Fibroblast of mammary gland (primary cell): Measurements from ENCODE around the gene DHODH.
"Not testable (repeated sequence)": the region's sequence is repeated elsewhere in the genome, so short reads cannot be mapped to it uniquely, and the experiment has no call there.

ENCODE experiments used
- DNase-seq: peaks from one replicate; pipeline ENCODE4 v3.0.0-alpha.2; 2010; ENCODE audit warnings: low read depth
- H3K4me3 ChIP-seq: 2 replicates; pipeline ENCODE4 v1.5.1; 2011; ENCODE audit warnings: low read depth, mild to moderate bottlenecking, low read length, moderate library complexity; ENCODE audit not compliant: control insufficient read depth
- TF ChIP-seq, protein P1 (sequence below): conservative IDR thresholded peaks from 2 replicates; pipeline ENCODE4 v1.5.1; 2011; ENCODE audit warnings: low read depth, low read length, inconsistent platforms; ENCODE audit not compliant: control insufficient read depth, insufficient read depth

DHODH gene

DNA sequence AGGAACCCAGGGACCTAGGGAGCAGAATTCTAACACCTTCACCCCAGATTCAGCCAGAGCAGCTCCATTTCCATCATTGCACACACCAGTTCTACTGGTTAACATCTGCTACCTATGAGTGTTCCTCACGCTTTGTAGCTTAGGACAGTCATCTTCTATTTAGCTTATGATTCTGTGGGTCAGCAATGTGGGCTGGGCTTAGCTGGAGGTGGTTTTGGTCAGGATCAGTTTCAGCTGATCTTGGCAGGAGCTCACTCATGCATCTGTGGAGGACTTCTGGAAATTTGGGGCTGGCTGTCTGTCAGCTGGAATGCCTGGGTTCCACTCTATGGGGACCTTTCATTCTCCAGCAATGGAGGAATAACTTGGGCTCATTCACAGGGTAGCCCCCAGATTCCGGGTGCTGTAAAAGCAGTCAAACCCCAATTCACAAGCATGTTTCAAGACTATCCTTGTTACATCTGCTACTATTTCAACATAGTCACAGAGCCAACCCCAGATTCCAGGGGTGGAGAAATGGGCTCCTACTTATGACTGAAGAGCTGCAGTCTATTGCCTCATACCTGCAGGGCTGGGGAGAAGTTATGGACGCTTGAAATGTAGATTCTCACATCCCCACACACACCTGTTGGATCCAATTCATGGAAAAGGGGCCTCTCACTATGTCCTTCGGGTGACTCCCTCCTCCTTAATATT, 42.4 kb downstream of the DHODH start:
- peak; percentile 54 for DNase-seq
- TF ChIP-seq, protein P1, sequence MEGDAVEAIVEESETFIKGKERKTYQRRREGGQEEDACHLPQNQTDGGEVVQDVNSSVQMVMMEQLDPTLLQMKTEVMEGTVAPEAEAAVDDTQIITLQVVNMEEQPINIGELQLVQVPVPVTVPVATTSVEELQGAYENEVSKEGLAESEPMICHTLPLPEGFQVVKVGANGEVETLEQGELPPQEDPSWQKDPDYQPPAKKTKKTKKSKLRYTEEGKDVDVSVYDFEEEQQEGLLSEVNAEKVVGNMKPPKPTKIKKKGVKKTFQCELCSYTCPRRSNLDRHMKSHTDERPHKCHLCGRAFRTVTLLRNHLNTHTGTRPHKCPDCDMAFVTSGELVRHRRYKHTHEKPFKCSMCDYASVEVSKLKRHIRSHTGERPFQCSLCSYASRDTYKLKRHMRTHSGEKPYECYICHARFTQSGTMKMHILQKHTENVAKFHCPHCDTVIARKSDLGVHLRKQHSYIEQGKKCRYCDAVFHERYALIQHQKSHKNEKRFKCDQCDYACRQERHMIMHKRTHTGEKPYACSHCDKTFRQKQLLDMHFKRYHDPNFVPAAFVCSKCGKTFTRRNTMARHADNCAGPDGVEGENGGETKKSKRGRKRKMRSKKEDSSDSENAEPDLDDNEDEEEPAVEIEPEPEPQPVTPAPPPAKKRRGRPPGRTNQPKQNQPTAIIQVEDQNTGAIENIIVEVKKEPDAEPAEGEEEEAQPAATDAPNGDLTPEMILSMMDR = no peak
- no peak overlapping the region for H3K4me3 ChIP-seq

DNA sequence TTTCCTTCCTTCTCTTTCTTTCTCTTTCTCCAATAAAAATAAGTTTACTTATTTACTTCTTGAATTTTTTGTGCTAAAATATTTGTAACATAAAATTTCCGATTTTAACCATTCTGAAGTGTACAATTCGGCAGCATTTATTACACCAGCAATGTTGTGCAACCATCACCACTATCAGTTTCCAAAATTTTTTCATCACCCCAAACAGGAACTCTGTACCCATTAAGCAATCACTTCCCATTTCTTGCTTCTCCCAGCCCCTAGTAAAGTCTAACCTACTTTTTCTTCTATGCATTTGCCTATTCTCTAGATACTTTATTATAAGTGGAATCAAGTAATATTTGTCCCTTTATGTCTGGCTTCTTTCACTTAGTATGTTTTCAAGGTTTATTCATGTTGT, 43.3 kb downstream of the DHODH start:
- TF ChIP-seq, protein P1 = no peak
- H3K4me3 ChIP-seq = no peak overlapping the region
- no peak for DNase-seq

DNA sequence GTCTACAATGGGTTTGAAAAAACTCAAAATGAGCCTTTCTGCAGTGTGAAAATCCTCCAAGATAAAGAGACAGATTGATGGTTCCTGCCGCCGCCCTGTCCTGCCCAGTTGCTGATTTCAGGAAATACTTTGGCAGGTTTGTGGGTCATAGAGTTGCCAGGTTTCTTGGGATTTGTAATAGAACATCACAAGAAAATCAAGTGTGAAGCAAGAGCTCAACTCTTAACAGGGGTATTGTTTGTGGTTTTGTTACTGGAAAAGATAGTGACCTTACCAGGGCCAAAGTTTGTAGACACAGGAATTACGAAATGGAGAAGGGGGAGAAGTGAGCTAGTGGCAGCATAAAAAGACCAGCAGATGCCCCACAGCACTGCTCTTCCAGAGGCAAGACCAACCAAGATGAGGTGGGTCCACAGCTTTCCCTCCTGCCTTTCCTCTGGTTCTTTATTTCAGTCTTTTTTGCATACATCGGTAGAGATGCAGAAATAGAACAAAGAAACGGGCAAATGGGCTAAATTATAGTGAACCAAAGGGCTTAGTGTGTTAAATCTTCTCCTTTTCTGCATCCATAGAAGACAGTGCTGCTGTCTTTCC, 45.8 kb downstream of the DHODH start, which contains the start of gene HP:
Gene HP, plus strand, starts transcription at position 252 of the 594 bp plus-strand sequence. Its CDS starts 148 bp downstream, at position 400.
- not testable (repeated sequence) for H3K4me3 ChIP-seq, DNase-seq

DNA sequence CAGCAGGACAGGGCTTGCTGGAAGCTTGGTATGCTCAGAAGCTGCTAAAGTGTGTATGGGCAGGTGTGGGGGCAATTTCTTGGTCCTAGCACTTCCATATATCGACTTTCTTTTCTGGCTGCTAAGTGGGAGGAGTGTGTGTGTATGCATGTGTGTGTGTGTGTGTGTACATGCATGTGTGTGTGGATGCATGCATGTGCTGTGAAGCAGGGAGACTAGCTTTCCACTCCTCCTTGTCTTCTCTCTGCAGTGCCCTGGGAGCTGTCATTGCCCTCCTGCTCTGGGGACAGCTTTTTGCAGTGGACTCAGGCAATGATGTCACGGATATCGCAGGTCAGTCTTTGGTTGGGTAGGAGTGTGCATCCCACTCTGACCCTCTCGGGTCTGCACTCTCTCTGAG, 47.4 kb downstream of the DHODH start:
- TF ChIP-seq, protein P1 = no peak
- no peak overlapping the region for H3K4me3 ChIP-seq
- DNase-seq = no peak

DNA sequence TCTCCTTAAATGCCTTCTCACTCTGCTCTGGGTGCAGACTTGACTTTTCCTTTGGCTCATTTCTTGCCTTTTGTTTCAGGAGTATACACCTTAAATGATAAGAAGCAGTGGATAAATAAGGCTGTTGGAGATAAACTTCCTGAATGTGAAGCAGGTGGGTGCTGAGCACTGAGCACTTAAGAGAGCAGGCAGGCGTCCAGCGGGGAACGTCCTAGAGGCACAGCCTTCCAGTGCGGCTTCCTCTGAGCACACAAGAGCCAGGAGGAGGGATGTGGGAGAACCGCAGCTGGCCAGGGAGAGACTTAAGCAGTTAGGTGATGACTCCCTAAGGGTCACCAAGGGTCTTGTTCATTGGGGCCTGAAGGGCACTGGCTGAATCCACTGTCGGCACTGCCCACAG, 48.8 kb downstream of the DHODH start:
- DNase-seq = not testable (repeated sequence)

DNA sequence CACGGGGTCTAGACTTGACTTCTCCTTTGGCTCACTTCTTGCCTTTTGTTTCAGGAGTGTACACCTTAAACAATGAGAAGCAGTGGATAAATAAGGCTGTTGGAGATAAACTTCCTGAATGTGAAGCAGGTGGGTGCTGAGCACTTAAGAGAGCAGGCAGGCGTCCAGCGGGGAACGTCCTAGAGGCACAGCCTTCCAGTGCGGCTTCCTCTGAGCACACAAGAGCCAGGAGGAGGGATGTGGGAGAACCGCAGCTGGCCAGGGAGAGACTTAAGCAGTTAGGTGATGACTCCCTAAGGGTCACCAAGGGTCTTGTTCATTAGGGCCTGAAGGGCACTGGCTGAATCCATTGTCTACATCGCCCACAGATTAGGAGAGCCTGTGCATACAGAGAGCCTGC, 50.5 kb downstream of the DHODH start:
- DNase-seq, H3K4me3 ChIP-seq: not testable (repeated sequence)

More for the DNA sequence above, 48.8 kb downstream of the DHODH start:
- not testable (repeated sequence) for H3K4me3 ChIP-seq

DNA sequence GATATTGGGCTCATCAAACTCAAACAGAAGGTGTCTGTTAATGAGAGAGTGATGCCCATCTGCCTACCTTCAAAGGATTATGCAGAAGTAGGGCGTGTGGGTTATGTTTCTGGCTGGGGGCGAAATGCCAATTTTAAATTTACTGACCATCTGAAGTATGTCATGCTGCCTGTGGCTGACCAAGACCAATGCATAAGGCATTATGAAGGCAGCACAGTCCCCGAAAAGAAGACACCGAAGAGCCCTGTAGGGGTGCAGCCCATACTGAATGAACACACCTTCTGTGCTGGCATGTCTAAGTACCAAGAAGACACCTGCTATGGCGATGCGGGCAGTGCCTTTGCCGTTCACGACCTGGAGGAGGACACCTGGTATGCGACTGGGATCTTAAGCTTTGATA, 51.9 kb downstream of the DHODH start:
- DNase-seq = no peak
- TF ChIP-seq, protein P1 = no peak

DNA sequence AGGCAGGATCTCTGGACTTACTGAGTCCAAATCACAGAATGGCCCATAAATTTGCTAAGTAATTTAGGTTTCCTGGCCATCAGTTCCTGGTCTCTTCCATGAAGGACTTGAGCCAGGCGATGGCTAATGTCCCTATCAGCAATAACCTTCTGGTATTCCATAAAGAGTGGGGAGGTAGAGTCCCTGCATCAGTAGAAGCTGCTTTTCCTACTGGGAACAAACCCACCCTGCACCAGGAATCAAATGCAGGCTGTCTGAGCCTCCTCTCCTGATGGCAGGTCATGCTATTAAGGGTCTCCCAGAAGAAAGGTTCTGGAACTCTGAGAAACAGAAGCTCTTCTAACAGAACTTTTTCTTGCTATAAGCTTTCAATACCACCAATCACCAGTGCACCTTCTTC, 53.0 kb downstream of the DHODH start:
- TF ChIP-seq, protein P1 = no peak
- H3K4me3 ChIP-seq = no peak overlapping the region
- no peak for DNase-seq

More for the DNA sequence above, 51.9 kb downstream of the DHODH start:
- no peak overlapping the region for H3K4me3 ChIP-seq
